ENCODE data around the gene CLCA2.

Gene CLCA2

GRCh38 chr1:86429835-86430234, 5.9 kb downstream of the CLCA2 start:
- no peak for DNase-seq

GRCh38 chr1:86430376-86430775, 6.4 kb downstream of the CLCA2 start:
- no peak for DNase-seq

GRCh38 chr1:86434059-86434458, 10.1 kb downstream of the CLCA2 start:
- no peak for DNase-seq

GRCh38 chr1:86435327-86435726, 11.4 kb downstream of the CLCA2 start:
- DNase-seq = no peak

GRCh38 chr1:86436041-86436440, 12.1 kb downstream of the CLCA2 start:
- DNase-seq = no peak

- DNase-seq = no peak
Measured at GRCh38 chr1:86441581-86441980, 17.6 kb downstream of the CLCA2 start.

GRCh38 chr1:86441997-86442396, 18.0 kb downstream of the CLCA2 start:
- DNase-seq = no peak

GRCh38 chr1:86445919-86446318, 21.9 kb downstream of the CLCA2 start:
- DNase-seq = no peak

GRCh38 chr1:86447198-86447790, 23.3 kb downstream of the CLCA2 start:
- DNase-seq = peak; percentile 76

- DNase-seq = no peak
Measured at GRCh38 chr1:86448670-86449069, 24.7 kb downstream of the CLCA2 start.

GRCh38 chr1:86449103-86449502, 25.1 kb downstream of the CLCA2 start:
- DNase-seq = no peak

GRCh38 chr1:86450847-86451246, 26.9 kb downstream of the CLCA2 start:
- DNase-seq = no peak

- DNase-seq = no peak
Measured at GRCh38 chr1:86453664-86454063, 29.7 kb downstream of the CLCA2 start.

GRCh38 chr1:86455073-86455472, 31.1 kb downstream of the CLCA2 start:
- no peak for DNase-seq

GRCh38 chr1:86460998-86461397, 37.0 kb downstream of the CLCA2 start:
- no peak for DNase-seq

- DNase-seq = no peak
Measured at GRCh38 chr1:86461482-86461881, 37.5 kb downstream of the CLCA2 start.

GRCh38 chr1:86464819-86465218, 40.8 kb downstream of the CLCA2 start:
- no peak for DNase-seq

- DNase-seq = no peak
Measured at GRCh38 chr1:86466109-86466844, 42.3 kb downstream of the CLCA2 start.

GRCh38 chr1:86466986-86467385, 43.0 kb downstream of the CLCA2 start:
- DNase-seq = no peak

- DNase-seq = no peak
Measured at GRCh38 chr1:86468501-86468977, 44.6 kb downstream of the CLCA2 start, which contains the start of gene CLCA1. CLCA1 (plus strand) TSS chr1:86468927; CDS start chr1:86468972, 45 bp downstream.

GRCh38 chr1:86470859-86471258, 46.9 kb downstream of the CLCA2 start:
- DNase-seq = no peak

GRCh38 chr1:86471291-86471690, 47.3 kb downstream of the CLCA2 start:
- no peak for DNase-seq

GRCh38 chr1:86472152-86472551, 48.2 kb downstream of the CLCA2 start:
- no peak for DNase-seq

GRCh38 chr1:86472767-86473166, 48.8 kb downstream of the CLCA2 start:
- DNase-seq = no peak

- no peak for DNase-seq
Measured at GRCh38 chr1:86477256-86477655, 53.3 kb downstream of the CLCA2 start.

Measured in midbrain (tissue), 1 donor.